CD4-positive, alpha-beta T cell treated with Interleukin-21 for 1 hour (primary cell): ENCODE data around the gene XYLT1.

ENCODE experiments used
- DNase-seq: peaks from one replicate; pipeline ENCODE4 v3.0.0-alpha.2; 2020

XYLT1 gene

GRCh38 chr16:17117906-17118577 is 352.7 kb downstream of the XYLT1 start:
- no peak for DNase-seq

- DNase-seq = no peak
Observed at GRCh38 chr16:17116595-17117322, 354.0 kb downstream of the XYLT1 start.

- no peak for DNase-seq
Observed at GRCh38 chr16:17109413-17109812, 361.3 kb downstream of the XYLT1 start.

GRCh38 chr16:17108596-17108995 is 362.2 kb downstream of the XYLT1 start:
- no peak for DNase-seq

- DNase-seq = no peak
Observed at GRCh38 chr16:17107450-17107849, 363.3 kb downstream of the XYLT1 start.

- DNase-seq = no peak
Observed at GRCh38 chr16:17106243-17106791, 364.4 kb downstream of the XYLT1 start.

GRCh38 chr16:17105239-17105797 is 365.4 kb downstream of the XYLT1 start:
- no peak for DNase-seq

- DNase-seq = no peak
Observed at GRCh38 chr16:17104654-17105053, 366.1 kb downstream of the XYLT1 start.

GRCh38 chr16:17103216-17103615 is 367.5 kb downstream of the XYLT1 start:
- no peak for DNase-seq

- no peak for DNase-seq
Observed at GRCh38 chr16:17101646-17102045, 369.1 kb downstream of the XYLT1 start.

GRCh38 chr16:17098685-17099084 is 372.1 kb downstream of the XYLT1 start:
- no peak for DNase-seq

GRCh38 chr16:17084130-17084529 is 386.6 kb downstream of the XYLT1 start:
- DNase-seq = no peak

- no peak for DNase-seq
Observed at GRCh38 chr16:17083628-17084027, 387.1 kb downstream of the XYLT1 start.

- DNase-seq = no peak
Observed at GRCh38 chr16:17082095-17082882, 388.5 kb downstream of the XYLT1 start.

- DNase-seq = no peak
Observed at GRCh38 chr16:17080105-17080504, 390.7 kb downstream of the XYLT1 start.

- no peak for DNase-seq
Observed at GRCh38 chr16:17078931-17079631, 391.7 kb downstream of the XYLT1 start.

GRCh38 chr16:17076818-17077498 is 393.8 kb downstream of the XYLT1 start:
- no peak for DNase-seq

- no peak for DNase-seq
Observed at GRCh38 chr16:17076092-17076754, 394.5 kb downstream of the XYLT1 start.

- no peak for DNase-seq
Observed at GRCh38 chr16:17072104-17072503, 398.7 kb downstream of the XYLT1 start.

- DNase-seq = peak; percentile 89
Observed at GRCh38 chr16:17070882-17071592, 399.7 kb downstream of the XYLT1 start.

GRCh38 chr16:17069681-17070080 is 401.1 kb downstream of the XYLT1 start:
- DNase-seq = no peak
